GM19351 (cell line): ENCODE measurements around the gene SUSD3.

Source experiments
- ATAC-seq: cut with Tn5 transposase; IDR thresholded peaks from one replicate; pipeline ENCODE4 v1.9.1; 2021; ENCODE audit warnings: mild to moderate bottlenecking, moderate library complexity; ENCODE audit not compliant: unreplicated experiment

Gene SUSD3

DNA sequence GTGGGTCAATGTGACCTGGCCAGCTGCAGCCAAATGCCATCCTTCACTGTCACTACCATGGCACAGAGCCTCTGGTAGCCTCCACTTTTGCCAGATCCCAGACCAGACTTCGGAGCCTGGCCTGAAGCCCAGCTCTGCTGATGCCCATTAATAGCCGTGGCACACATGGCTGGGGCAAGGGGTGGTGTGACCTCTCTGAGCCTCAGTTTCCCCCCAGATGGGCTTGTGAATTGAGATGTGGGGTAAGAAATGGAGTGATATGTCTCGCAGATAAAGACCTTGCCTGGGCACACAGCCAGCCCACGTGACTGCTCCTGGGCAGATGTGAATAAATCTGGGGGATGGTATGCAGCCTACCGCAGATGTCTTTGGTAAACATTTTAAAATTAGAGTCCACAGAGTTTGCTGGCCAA, 13.9 kb downstream of the SUSD3 start:
- ATAC-seq, result no peak

DNA sequence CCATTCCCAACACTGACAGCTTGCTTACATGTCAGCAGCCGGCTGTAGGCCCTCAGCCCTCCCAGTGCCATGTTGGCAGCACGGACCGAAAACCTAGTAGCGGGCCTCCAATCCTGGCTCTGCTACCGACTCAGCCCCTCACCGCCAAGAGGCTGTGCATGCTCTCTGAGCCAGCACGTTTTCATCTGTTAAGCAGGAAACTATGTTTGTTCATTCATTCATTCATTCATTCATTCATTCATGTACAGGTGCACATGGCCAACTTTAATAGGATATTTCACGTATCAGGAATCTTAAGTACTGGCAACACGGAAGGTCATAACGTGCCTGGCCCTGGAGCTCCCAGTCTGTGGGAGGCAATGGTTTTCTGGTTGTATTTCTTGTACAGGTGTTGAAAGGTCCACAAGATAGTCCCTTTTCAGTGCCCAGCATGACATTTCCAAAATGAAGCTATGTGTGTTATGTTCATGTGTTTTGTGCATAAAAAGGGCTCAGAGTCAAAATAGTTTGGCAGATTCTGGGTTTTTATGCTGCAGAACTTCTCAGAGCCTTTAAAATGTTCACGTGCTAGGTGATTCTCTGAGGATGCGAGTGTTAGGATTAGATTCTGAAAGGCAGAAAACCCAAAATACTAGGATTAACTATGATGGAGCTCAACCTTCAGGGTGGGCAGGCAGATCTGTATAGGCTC, 17.7 kb downstream of the SUSD3 start:
- ATAC-seq, result no peak

DNA sequence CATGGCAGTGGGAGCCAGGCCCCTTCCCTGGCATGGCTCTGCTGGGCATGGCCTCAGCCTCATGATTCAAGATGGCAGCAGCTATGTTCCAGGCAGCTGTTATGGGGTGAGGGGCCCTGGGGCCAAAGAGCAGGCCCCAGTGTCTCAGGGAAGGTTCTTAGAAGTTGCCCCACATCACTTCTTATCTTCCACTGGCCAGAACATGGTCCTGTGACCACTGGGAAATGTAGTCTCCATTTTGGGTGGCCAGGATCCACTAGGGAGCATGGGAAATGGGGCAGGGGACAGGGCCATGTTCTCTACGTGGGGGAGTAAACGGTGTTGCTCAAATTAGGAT, 18.3 kb downstream of the SUSD3 start:
- ATAC-seq, result no peak

DNA sequence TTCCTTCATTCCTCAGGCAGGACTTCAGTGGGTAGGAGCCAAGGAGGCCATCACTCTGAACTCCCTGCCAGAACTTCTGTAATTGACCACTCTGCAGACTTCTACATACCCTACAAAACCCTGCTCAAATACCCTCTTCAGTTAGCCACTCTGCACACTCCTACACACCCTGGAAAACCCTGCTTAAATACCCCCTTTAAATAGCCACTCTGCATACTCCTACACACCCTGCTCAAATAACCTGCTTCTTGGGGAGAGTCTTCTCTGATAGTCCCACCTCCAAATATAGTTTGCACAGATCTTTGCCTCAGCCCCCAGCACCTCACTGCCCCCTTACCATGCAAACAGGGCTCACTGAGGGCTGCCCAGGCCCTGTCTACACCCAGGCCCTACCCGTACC, 18.9 kb downstream of the SUSD3 start:
- ATAC-seq, result no peak

DNA sequence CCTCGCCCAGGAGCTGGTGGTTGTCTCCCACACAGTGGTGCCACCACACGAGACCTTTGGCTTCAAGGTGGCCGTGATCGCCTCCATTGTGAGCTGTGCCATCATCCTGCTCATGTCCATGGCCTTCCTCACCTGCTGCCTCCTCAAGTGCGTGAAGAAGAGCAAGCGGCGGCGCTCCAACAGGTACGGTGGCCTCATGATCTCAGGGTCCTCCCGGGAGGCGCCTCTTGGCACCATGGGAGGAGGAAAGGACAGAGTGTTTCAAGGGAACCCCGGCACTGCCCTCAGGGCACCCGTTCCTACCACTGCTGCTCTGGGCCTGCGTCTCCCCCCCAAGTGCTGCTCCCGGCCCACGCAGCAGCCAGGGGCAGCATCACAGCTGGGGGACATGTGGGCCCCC, 19.3 kb downstream of the SUSD3 start:
- ATAC-seq, result no peak

DNA sequence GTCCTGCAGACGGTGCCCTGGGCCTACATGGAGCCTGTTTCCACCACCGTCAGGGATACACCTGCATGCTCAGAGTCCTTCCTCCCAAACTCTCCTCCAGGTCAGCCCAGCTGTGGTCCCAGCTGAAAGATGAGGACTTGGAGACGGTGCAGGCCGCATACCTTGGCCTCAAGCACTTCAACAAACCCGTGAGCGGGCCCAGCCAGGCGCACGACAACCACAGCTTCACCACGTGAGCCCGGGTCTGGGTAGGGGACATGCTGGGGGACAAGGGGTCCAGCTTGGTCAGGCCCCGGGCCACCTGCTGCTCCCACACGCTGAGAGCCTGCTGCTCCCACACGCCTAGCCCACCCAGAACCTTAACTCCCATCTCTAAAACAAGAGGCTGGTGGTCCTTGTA, 20.9 kb downstream of the SUSD3 start:
- ATAC-seq, result no peak

DNA sequence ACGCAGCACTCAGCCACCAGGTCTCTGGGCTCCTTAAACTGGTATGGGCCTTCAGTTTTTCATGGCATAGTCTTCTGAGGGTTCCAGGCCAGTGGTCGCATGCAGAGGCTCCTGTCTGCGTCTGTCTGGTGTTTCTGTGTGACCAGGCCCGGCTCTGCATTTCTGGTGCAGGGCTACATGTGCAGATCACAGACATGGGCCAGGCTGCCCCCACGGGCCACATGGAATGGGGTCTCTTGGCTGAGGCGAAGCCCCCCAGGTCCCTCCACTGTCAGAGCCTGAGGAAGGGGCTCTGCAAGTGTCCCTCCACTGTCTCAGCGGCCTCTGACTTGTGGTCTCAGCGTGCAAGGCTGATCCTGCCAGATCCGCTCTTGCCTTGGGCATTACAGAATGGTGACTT, 21.9 kb downstream of the SUSD3 start:
- no peak for ATAC-seq

DNA sequence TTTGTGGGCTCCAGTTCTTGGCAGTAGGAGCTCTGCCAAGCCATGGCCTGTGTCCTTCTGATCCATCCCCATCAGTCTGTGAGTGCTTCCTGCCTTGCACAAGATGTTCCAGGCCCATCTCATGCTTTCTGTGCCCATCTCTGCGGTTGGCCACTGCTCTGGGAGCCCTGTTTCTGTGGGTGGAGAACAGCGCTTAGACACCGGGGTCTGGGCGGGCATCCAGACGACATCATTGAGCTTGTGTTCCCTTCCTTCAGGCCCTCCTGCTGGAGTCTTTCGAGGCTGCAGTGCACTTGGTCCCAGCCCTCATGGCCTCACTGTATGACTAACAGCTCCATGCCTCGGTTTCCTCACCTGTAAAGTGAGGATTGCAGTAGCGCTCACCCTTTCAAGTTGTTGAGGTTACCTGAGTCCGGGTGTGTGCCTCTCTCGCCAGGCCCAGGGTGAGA, 22.6 kb downstream of the SUSD3 start:
- ATAC-seq, result no peak

DNA sequence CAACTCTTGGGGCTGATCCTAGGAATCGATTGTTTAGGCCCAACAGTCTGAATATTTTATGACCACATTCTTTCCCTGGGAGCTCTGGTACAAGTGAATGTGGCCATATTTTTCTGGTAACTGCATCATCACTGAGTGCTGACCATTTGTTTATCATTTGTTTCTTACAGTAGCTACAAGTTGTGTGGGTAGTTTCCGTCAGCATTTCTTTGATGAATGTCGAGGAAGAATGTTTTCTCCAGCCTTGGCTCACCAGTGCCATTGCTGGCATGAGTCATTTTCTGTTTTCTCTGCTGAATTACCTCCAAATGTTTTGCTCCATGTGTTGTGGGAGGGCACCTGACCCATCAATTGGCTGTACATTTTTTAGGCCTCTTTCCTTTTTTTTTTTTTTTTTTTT, 23.4 kb downstream of the SUSD3 start:
- no peak for ATAC-seq

DNA sequence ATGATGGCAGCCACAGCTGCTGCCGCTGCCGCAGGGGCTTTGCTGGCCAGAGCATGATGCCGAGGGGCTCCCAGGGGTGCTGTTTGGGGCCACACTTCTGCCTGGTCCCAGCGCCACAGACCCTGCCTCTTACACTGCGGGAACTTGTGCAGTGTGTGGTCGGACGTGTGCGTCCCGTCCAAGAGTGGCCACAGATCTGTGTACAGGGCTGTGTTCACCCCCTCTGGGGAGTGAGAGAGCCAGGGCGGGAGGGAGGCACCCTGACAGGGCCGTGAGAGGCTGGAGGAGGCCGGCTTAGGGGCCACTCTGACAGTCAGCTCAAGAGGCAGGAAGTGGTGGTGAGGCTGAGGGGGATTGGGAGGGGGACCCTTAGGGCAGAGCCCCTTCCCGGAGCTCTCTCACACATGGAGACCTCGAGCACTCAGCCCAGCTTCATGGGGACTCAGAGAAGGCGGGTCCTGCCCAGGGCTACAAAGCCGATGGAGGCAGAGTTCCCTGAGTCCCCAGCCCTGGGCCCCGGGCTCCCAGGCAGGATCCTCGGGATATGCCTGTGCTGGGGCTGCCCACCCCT, 24.4 kb downstream of the SUSD3 start:
- ATAC-seq, result no peak

DNA sequence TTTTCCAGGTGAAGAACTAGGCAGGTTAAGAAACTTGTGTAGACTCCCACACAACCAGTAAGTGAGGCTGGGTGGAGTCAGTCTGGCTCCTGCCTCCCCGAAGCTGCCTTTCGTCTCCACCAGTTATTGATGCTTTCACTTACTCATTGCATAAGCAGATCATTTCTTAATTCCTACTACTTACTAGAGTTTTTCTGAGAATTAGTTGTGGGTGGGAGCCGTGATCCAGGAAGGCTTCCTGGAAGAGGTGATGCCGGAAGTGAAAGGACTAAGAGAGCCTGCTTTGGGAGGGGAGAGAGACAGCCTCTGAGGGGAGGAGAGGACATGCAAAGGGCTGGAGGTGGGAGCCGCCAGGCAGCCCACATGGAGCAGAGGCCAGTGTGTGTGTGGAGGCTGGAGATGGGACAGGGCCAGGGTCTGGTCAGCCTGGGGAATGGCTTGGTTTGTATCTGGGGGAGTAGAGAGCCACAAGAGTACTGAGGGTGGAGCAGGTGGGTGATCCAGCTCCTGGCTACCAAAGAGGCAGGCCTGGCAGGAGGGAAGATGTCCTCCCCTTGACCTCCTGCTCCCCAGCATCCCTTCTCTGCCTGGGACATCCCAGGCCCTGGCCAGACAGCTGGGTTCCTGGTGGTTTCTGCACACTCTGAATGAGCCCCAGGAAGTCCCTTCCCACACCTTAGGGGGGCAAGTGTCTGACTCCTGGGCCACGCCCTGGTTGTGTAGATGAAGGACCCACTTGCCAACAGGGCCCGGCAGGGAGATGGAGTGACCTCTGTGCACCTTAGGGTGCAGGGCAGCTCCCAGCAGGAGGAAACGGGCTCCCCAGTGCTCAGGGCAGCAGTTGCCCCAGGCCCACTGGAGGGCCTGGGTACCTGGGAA, 25.3 kb downstream of the SUSD3 start:
- ATAC-seq, result no peak

DNA sequence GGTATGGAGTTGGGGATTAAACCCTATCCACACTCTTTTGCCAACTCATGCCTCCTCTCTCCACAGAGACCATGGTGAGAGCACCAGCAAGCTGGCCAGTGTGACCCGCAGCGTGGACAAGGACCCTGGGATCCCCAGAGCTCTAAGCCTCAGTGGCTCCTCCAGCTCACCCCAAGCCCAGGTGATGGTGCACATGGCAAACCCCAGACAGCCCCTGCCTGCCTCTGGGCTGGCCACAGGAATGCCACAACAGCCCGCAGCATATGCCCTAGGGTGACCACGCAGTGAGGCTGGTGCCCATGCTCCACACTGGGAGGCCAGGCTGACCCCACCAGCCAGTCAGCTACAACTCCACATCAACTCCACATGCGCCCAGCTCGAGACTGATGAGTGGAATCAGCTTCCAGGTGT, 26.0 kb downstream of the SUSD3 start:
- ATAC-seq, result no peak

DNA sequence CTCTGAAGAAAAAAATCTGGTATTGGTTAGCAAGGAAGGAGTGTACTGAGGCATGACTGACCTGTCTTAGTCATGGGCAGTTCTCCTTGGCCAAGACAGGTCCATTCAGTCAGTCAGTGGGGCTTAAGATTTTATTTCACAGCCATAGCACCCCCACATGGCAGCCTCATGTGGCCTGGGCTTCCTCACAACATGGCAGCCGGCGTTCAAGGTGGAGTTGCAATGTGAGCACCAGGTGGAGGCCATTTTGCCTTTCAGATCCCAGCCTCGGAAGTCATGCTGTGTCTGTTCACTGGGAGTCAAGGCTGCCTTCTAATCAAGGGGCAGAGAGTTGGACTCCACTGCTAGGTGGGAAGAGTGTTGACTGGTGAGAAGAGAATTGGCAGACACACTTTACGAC, 27.2 kb downstream of the SUSD3 start:
- ATAC-seq, result no peak

DNA sequence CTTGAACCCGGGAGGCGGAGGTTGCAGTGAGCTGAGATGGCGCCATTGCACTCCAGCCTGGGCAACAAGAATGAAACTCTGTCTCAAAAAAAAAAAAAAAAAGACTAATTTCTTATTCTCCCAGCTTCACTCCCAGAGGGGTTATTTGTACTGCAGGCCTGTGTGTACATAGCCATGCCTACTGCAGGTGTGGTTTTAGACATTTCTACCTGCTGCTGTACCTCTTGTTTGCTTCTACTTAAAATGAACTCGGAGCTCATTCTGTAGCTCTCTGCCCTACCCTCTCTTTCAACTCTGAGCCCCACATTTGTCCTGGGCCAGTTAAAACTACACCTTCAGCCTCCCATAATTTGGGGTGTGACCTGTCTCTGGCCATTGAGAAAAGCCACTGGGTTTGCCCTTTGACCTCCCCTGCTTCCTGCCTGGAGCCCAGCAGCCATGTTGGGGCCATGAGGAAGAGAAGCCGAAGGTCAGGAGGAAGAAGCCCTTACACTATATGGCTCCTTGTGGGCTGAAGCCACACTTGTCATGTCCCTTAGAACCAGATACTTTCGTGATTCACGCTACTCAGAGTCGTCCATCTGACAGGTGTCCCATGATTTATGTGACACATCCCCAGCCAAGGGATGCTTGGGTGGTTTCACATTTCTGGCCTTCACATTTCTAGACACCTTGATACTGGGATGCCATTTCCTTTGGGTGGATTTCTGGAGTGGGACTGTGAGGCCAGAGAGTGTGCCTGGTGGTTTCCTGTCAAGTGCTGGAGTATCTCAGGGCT, 28.1 kb downstream of the SUSD3 start:
- no peak for ATAC-seq

DNA sequence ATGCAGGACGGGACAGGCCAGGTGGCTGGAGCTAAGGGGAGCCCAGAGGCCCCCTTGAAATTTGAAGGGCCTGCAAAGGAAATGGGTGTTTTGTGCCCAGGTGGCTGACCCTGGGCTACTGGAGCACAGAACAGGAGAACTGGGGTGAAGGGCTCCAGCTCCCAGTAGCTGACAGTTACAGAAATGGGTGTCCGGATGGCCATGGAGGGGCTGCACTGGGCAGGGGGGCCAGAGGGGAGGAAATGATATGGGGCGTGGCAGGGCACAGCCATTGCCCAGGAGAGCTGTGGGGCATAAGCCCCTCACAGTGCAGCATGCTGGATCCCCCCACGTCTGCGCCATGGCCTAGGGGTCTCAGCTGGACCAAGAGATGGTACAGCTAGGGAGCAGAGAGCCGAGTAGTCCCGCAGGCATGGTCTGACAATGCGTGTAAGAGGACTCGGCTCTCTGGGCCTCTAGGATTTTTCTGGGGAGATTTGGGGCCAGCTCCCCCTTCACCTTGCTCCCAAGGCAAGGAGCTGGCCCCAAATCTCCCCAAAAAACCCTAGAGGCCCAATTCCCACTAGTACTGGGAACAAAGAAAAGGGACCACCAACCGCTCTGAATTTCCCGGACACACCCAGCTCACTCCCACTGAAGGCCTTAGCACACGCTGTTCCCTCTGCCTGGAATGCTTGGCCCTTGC, 29.6 kb downstream of the SUSD3 start:
- no peak for ATAC-seq

DNA sequence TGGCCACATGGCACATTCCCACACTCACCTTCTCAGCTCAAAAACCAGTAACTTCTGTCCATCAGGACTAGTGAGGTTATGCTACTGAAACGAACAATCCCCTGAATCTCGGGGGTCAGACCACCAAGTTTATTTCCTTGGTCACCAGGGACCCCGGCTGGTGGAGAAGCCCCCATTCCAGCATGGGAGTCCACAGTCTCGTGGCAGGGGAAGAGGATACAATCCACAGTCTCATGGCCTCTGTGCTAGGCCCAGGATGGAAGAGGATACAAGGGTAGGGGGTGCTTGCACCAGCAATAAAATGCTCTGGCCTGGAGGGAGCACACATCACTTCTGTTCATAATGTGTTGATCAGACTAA, 30.1 kb downstream of the SUSD3 start:
- ATAC-seq, result no peak

DNA sequence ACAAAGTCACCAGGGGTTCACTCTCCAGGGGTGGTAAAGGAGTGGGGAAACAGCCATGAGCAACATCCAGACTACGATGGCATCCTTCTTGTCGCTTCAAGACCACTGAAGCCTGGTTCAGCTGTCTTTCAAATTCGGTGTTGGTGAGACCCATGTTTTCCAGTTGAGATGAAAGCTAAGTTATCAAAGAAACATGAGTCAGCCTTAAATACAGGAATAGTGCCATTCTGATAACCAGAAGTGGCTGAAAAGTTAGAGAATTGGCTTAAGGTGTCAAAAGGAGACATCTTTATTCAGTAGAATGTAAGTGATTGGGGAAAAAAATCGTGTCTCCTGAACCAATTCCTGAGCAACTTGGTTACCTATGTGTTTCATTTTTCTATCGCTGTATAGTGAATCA, 30.5 kb downstream of the SUSD3 start:
- no peak for ATAC-seq

DNA sequence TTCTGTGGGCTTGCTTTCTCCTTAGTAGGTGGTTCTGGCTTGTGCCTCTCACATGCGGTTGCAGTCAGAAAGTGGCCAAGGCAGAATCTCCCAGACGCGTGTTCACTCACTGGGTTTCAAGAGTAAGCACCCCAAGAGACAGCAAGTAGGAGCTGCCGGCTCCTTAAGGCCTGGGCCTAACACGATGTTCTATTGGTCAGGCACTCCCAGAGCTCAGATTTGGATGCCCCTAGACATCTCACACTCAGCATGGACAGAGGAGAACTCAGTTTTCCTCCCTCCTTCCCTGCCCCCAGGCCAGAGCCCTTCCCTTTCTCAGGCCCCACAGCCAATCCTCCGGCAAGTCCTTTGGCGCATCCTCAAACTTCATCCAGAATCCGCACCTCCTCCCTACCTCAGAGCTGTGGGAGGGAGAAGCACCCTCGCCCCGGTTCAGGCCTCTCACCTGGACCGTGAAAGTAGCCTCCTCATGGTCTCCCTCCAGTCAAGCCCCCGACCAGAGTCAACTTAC, 31.0 kb downstream of the SUSD3 start:
- no peak for ATAC-seq

DNA sequence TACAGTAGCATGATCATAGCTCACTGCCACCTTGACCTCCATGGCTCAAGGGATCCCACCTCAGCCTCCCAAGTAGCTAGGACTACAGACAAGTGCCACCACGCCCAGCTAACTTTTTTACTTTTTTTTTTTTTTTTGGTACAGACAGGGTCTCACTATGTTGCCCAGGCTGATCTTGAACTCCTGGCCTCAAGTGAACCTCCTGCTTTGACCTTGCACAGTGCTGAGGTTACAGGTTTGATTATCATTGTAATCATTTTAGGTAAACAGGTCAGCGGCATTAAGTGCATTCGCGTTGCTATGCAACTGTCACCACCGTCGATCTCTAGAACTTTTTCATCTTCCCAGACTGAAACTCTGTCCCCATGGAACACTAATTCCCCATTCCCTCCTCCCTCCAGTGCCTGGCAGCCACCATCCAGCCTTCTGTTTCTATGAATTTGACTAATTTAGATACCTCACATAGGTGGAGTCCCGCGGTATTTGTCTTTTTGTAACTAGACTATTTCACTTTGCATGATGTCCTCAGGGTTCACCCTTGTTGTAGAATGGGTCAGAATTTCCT, 31.7 kb downstream of the SUSD3 start:
- ATAC-seq, result no peak

DNA sequence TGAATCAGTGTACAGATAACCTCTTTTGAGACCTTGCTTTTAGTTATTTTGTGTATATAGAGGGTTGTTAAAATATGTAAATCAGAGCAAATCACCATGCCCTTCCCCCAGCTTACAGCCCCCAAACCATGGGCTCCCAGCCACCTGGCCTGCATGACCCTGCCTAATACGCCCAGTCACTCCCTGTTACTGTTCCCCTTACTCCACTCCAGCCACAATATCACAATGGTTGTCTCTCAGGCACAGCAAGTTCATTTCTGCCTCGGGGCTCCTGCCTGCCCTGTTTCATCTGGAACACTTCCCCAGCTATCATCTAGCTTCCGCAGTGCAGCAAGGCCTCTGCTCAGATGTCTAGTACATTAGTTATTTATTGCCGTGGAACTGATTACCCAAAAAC, 32.6 kb downstream of the SUSD3 start:
- ATAC-seq, result no peak
